UCSD-AML1 (cell line): ENCODE data around the gene CADM4.
"Not testable (repeated sequence)": the region's sequence is repeated elsewhere in the genome, so short reads cannot be mapped to it uniquely, and the experiment has no call there.

ENCODE experiments used
- DNase-seq: peaks from one replicate; lab custom pipeline; 2025; ENCODE audit not compliant: unreplicated experiment; lab: John Stamatoyannopoulos, UW

The CADM4 gene

GRCh38 chr19:43589277-43589676 lies 50.4 kb downstream of the CADM4 start:
- no peak for DNase-seq

- not testable (repeated sequence) for DNase-seq
Observed at GRCh38 chr19:43587029-43587428, 52.6 kb downstream of the CADM4 start.

GRCh38 chr19:43586346-43586745 lies 53.3 kb downstream of the CADM4 start:
- no peak for DNase-seq

- no peak for DNase-seq
Observed at GRCh38 chr19:43584484-43584883, 55.2 kb downstream of the CADM4 start.

GRCh38 chr19:43582495-43582894 lies 57.2 kb downstream of the CADM4 start:
- DNase-seq: no peak

- peak; percentile 15 for DNase-seq
Observed at GRCh38 chr19:43581467-43581866, 58.2 kb downstream of the CADM4 start.

GRCh38 chr19:43578787-43579186 lies 60.9 kb downstream of the CADM4 start:
- DNase-seq: no peak

GRCh38 chr19:43575955-43576878 lies 63.4 kb downstream of the CADM4 start:
- no peak for DNase-seq

- peak; percentile 98 for DNase-seq
Observed at GRCh38 chr19:43575156-43575950, 64.3 kb downstream of the CADM4 start, which contains the start of the genes PINLYP and XRCC1. Gene PINLYP (plus strand): TSS chr19:43575801. CDS start chr19:43577192, 1,391 bp downstream. Gene XRCC1 (minus strand): TSS chr19:43575527. CDS start chr19:43575458, 69 bp downstream.

- no peak for DNase-seq
Observed at GRCh38 chr19:43574424-43575155, 65.1 kb downstream of the CADM4 start.
